Upper lobe of left lung (tissue), 4 donors: ENCODE measurements around the gene CDK4.

ENCODE experiments used
- EP300 ChIP-seq, 4 donors: sonication (generic); formaldehyde crosslinking; IDR thresholded peaks; one replicate each; pipeline ENCODE4 v1.5.1; 2017; ENCODE audit warnings: antibody characterized with exemption in 4 of 4, control low read depth in 2 of 4
- POLR2A ChIP-seq, 4 donors: fragments of 450-650 bp; IDR thresholded peaks; one replicate each; pipeline ENCODE4 v1.5.1; 2016 to 2017; ENCODE audit warnings: antibody characterized with exemption in 4 of 4, mild to moderate bottlenecking in 2 of 4
- TF ChIP-seq, protein P1 (sequence below), 6 experiments: fragments of 450-650 bp in 4 of 6; fragments of 200-600 bp in 2 of 6; sonication (generic) in 2 of 6; IDR thresholded peaks; one replicate each; pipeline ENCODE4 v1.5.1; 2016 to 2019; ENCODE audit warnings: antibody characterized with exemption in 6 of 6

DNA sequence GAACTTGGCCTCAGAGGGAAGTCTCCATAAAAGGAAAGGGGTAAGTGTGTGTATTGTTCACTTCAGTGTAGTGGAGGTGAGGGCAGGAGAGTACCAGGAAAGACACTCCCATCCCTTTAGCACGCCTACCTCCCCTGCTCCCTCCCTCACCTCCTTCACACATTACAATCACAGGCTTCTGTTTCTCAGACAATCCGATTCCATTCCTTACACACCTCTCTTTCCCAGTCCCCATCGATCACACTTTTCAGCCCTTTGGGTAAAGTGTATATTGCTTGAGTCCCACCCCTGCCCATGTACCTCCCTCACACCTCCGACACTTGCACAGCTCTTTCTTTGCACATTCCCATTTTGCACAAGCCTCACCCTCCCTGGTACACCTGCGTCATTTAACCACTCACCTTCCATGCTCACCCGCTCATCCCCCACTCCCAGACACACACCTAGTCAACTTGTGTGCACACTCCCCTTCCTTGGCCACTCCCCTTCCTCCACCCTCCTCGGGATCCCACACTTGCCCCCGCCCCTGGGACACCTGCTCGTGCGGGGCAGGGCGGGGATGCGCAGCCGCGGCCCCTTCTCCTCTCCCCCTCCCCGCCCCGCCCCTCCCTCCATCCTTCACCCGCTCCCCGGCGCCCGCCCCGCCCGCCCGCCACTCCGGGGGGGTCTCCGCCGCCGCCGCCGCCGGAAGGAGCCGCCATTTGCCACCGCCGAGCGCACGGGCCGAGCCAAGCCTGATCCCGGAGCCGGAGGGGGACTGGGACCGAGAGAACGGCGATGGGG is 2.5 kb upstream of the CDK4 start, which contains the start of gene MARCHF9:
- TF ChIP-seq, protein P1, sequence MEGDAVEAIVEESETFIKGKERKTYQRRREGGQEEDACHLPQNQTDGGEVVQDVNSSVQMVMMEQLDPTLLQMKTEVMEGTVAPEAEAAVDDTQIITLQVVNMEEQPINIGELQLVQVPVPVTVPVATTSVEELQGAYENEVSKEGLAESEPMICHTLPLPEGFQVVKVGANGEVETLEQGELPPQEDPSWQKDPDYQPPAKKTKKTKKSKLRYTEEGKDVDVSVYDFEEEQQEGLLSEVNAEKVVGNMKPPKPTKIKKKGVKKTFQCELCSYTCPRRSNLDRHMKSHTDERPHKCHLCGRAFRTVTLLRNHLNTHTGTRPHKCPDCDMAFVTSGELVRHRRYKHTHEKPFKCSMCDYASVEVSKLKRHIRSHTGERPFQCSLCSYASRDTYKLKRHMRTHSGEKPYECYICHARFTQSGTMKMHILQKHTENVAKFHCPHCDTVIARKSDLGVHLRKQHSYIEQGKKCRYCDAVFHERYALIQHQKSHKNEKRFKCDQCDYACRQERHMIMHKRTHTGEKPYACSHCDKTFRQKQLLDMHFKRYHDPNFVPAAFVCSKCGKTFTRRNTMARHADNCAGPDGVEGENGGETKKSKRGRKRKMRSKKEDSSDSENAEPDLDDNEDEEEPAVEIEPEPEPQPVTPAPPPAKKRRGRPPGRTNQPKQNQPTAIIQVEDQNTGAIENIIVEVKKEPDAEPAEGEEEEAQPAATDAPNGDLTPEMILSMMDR (IDR thresholded peaks at IDR 0.05) = no peak
- TF ChIP-seq EP300 (IDR thresholded peaks at IDR 0.05) (no peak), POLR2A (IDR thresholded peaks at IDR 0.05) (peak in 1 of 4 donors; percentile 29)
